HG03457 (cell line): ENCODE results near the gene MYL1.

Source experiments
- ATAC-seq: cut with Tn5 transposase; IDR thresholded peaks from one replicate; pipeline ENCODE4 v1.9.1; 2021; ENCODE audit warnings: moderate number of reproducible peaks; ENCODE audit not compliant: unreplicated experiment

The MYL1 gene

DNA sequence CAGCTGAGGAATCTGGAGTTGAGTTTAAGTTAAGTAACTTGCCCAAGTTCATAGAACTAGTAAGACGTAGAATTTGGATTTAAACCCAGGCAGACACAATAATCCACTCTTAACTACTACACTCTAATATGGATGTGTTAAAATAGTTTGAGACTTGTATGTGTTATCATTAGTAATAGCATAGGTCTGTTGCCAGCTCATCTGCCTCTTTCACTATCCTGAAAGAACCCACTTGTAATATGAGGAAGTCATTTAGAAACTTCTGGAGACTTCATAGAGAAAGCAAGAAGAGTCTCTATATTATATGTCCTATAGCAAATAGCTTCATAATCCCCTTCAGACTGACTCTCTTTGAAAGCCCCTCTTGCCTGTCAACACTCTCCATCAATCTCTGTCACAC is 46.7 kb downstream of the MYL1 start:
- no peak for ATAC-seq

DNA sequence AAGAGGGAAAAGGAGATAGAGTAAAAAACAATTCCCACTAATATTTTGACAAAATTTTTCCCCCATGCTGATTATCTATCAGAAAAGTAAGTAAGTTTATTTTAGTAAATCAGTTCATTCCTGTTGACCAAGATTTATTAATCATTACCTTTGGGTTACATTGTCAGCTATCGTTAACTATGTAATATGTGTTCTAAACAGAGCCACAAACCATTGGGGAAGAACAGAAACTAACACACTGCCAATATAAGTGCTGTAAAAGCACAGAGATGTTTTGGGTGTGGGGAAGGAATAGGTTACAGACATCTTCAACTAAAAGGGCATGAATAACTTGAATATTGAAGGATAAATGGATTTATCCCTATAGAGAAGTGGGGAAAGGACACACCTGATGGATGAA is 47.3 kb downstream of the MYL1 start:
- peak; percentile 75 for ATAC-seq

DNA sequence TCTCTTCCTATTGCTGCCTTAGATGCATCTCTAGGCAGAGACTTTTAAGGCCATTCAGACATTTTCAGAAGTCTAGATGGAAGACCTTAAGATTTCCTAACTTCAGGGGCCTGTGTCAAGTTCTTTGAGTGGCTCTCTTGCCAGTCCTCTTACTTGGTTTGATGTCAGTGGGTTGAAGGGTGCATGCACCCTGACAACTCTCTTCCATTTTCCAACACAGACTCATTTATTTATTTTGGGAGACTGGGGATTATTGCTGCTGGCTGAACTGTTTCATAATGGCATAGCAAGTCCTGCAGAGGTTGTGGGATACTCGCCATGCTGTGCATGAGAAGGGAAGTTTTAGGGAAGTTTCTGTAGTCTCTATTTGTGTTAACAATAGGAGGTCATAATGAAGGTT is 50.7 kb downstream of the MYL1 start:
- ATAC-seq, result no peak

DNA sequence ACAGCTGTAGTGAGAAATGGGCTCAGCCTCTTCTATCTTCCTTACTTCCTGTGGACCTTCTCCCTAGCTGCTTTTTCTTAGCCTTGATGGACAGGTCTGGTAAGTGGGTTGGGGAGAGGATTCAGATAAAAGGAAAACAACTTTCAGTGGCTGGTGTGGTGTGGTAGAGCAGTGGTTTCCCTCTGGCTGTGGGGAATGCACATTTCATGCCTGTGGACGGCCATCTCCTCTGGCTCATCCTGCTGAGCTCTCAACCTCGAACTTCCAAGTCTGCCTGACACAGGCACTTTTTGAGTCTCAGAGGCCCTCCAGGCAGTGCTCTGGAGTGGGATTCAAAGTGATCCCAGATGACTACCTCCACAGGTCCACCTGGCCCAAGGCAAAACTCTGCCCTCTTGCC is 51.1 kb downstream of the MYL1 start:
- ATAC-seq, result no peak

DNA sequence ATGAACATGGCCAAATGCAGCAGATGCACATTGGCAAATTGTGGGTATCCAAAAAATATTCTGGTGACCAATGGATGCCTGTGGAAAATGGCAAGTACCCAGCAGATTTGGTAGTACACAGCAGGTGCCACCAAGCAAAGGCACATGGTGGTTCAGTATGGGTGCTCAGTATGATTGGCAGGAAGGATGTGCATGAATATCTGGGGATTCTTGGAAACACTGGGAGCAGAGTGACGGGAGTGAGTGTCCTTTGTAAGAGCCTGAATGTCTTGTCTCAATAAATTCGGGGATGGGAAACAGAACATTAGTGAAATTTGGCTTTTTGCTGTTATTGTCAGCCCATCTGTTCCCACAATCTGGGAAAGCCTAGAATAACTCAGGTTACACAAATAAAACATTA is 52.9 kb downstream of the MYL1 start:
- no peak for ATAC-seq

DNA sequence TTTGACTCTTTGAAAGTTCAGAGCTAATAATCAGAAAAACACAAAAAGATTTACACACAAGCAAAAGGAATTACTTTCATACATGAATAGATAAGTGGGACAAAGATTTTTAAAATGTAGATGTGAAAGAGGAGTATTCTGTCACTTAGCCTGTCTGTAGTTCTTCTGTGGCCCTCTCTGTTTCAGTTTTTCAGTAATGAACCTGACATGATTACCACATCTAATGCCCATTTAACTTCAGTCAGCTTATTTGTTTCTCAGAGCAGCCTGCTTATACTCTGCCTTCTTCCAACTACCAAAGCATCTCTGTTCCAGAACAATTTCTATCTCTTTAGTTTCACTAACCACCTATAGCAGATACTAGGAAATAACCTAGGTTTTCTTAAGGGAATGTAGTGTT is 55.3 kb downstream of the MYL1 start:
- no peak for ATAC-seq

DNA sequence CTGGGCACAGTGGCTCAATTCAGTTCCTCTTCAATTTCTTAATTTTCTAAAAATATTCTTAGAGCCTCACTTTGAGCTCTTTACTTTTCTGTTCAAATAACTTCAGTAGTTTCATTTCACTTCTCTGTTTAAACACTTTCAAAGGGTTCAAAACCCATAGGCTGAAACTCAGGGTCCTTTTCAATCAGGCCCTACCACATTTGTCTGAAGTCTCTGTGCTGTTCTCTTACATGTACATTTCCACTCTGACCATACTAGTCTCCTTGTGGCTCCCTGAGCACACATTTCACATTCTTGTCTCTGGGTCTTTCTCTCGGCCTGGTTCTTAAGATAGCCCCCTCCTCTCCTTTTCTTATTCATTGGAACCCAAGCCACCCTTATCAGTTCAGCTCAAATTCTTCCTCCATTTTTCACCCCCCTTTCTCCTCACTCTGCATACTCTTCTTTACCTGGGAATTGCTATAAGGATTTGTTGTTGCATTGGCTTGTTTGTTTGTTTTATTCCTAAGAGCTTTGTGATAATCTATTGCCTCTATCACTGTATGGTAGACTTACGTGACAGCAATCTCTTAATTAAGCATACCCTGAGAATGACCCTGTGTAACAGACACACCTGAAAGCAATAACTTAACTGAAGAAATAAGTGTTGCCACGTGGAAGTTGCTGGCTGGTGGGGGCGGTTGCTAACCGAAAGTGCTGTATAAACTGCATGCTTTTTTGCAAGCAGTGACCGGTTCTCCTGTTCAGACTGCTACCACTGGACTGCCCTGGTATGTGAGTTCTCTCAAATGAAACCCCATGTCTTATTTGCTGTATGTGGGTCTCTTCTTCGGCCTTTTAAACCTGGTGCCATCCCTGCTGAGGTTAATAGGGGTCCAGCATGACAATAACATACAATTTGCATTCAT is 62.0 kb downstream of the MYL1 start:
- ATAC-seq, result no peak

DNA sequence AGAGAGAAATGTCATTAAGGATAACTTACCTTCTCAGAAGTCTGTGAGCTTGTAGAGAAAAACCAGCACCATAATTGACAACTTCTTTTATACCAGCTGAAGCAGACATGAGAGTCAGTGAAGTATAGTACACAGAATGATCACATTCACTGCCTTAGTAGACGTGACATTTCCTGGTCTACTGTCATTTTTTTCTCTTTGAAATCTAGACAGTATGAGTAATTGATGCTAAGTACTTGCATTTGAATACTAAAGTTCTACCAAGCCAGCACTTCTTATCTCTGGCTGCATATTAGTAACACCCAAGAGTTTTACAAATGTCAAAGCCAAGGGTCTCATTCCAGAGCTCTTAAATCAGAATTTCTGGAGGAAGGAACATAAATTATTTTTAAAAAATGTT is 64.4 kb downstream of the MYL1 start:
- ATAC-seq, result no peak
